HepG2 (cell line): Measurements from ENCODE around the gene PPIP5K1. TPM values are rescaled to one million over a fixed set of nuclear protein-coding genes. Genes with fewer than 3 reads are reported as not detected.
A peak's percentile ranks its signal among the peaks of the same experiment; 100 is the strongest.

Experiments used
- ATAC-seq: fragments of 200-7000 bp; cut with Tn5 transposase; 3 replicates; pipeline ENCODE4 v1.9.1; 2020; ENCODE audit warnings: mild to moderate bottlenecking, moderate library complexity
- BruUV-seq: library from RNA; stranded (reverse); fragments of 400-500 nt; replicated peaks from 2 replicates; lab custom pipeline; 2021; lab: Mats Ljungman, UMichigan
- CTCF ChIA-PET: fragments of 300-600 bp; formaldehyde crosslinking; extraction: SDS; loops from one replicate; lab custom pipeline; 2021; ENCODE audit warnings: low total read pairs, inconsistent platforms, low intra/inter-chr PET ratio; lab: Yijun Ruan, JAX
- POLR2A ChIA-PET: fragments of 350-600 bp; sonication (Branson Sonifier 250); formaldehyde crosslinking; loops from one replicate; lab custom pipeline; 2020; ENCODE audit warnings: antibody characterized with exemption, inconsistent platforms; lab: Yijun Ruan, JAX
- DNase-seq: peaks from one replicate; pipeline ENCODE4 v3.0.0-alpha.2; 2015; ENCODE audit warnings: low spot score
- FAIRE-seq: peaks from 3 replicates; lab custom pipeline; 2011; peaks lifted over from hg19 to GRCh38; lab: Jason Lieb, UNC
- H2AFZ ChIP-seq: one replicate; pipeline ENCODE4 v1.6.1; 2011; ENCODE audit warnings: low read length, inconsistent platforms
- H3K27ac ChIP-seq: fragments of 300-600 bp; 3 replicates; pipeline ENCODE4 v1.8.0; 2011; ENCODE audit warnings: mixed run types, mild to moderate bottlenecking, mixed read lengths, low read length, inconsistent platforms; ENCODE audit not compliant: insufficient read depth; ENCODE audit errors: extremely low read length
- H3K27me3 ChIP-seq, 2 experiments: fragments of 200-600 bp in 1 of 2; 2 replicates in 1 of 2; 3 replicates in 1 of 2; pipeline versions ENCODE4 v1.6.0 to v1.8.0; 2011; ENCODE audit warnings: low read length in 2 of 2, mild to moderate bottlenecking in 2 of 2, moderate library complexity in 2 of 2, inconsistent platforms in 1 of 2; ENCODE audit not compliant: insufficient read depth in 2 of 2, control insufficient read depth in 1 of 2
- H3K36me3 ChIP-seq, 2 experiments: fragments of 200-600 bp in 1 of 2; replicated peaks in 1 of 2; 2 replicates in 1 of 2; 3 replicates in 1 of 2; pipeline versions ENCODE4 v1.5.1 to v1.8.0; 2011; ENCODE audit warnings: low read length in 2 of 2, inconsistent platforms in 1 of 2; ENCODE audit not compliant: insufficient read depth in 2 of 2, control insufficient read depth in 1 of 2
- H3K4me1 ChIP-seq: 2 replicates; pipeline ENCODE4 v1.5.1; 2012; ENCODE audit warnings: low read length, inconsistent platforms; ENCODE audit not compliant: insufficient read depth
- H3K4me2 ChIP-seq: 2 replicates; pipeline ENCODE4 v1.6.0; 2011; ENCODE audit warnings: low read depth, low read length, inconsistent platforms
- H3K4me3 ChIP-seq, 3 experiments: fragments of 200-600 bp in 1 of 3; sonication (generic), shearing (Covaris generic) in 1 of 3; replicated peaks in 1 of 3; 2 replicates each; pipeline ENCODE4 v1.5.1; 2011 to 2016; ENCODE audit warnings: low read length in 3 of 3, inconsistent platforms in 2 of 3, low read depth in 2 of 3, mild to moderate bottlenecking in 2 of 3, control low read depth in 1 of 3, mixed read lengths in 1 of 3; ENCODE audit not compliant: insufficient read depth in 1 of 3
- H3K79me2 ChIP-seq: one replicate; pipeline ENCODE4 v1.6.1; 2011; ENCODE audit warnings: low read length, inconsistent platforms; ENCODE audit not compliant: insufficient read depth
- H3K9ac ChIP-seq: 2 replicates; pipeline ENCODE4 v1.6.0; 2011; ENCODE audit warnings: mild to moderate bottlenecking, low read depth, low read length, inconsistent platforms; ENCODE audit not compliant: insufficient read depth
- H3K9me3 ChIP-seq: 2 replicates; pipeline ENCODE4 v1.5.1; 2012; ENCODE audit warnings: mild to moderate bottlenecking, low read length
- H4K20me1 ChIP-seq: 2 replicates; pipeline ENCODE4 v1.6.0; 2011; ENCODE audit warnings: inconsistent platforms, mild to moderate bottlenecking, low read length, moderate library complexity; ENCODE audit not compliant: insufficient read depth
- BORCS8-MEF2B ChIP-seq: sonication (generic); formaldehyde crosslinking; IDR thresholded peaks from 2 replicates; pipeline ENCODE4 v1.8.0; 2022; ENCODE audit warnings: mild to moderate bottlenecking, missing genetic modification reagents
- CBFB ChIP-seq: sonication (generic); formaldehyde crosslinking; IDR thresholded peaks from 2 replicates; pipeline ENCODE4 v1.4.0; 2020; ENCODE audit warnings: missing genetic modification reagents
- CREB1 ChIP-seq, 2 experiments: fragments of 450-650 bp in 1 of 2; IDR thresholded peaks; 2 replicates each; pipeline ENCODE4 v1.6.1; 2016 to 2017; ENCODE audit warnings: control low read depth in 1 of 2, mild to moderate bottlenecking in 1 of 2, missing compliant biosample characterization in 1 of 2, missing genetic modification characterization in 1 of 2
- DDIT3 ChIP-seq: sonication (generic); formaldehyde crosslinking; IDR thresholded peaks from 2 replicates; pipeline ENCODE4 v1.4.0; 2020; ENCODE audit warnings: mild to moderate bottlenecking, missing genetic modification reagents
- DRAP1 ChIP-seq: IDR thresholded peaks from 2 replicates; pipeline ENCODE4 v1.6.1; 2016; ENCODE audit warnings: missing genetic modification reagents, missing compliant biosample characterization
- KLF9 ChIP-seq: IDR thresholded peaks from 2 replicates; pipeline ENCODE4 v1.6.1; 2016; ENCODE audit warnings: low read depth
- MAZ ChIP-seq, 2 experiments: sonication (generic) in 1 of 2; formaldehyde crosslinking in 1 of 2; IDR thresholded peaks; 2 replicates each; pipeline versions ENCODE4 v1.5.0 to v1.6.1; 2012 to 2020; ENCODE audit warnings: low read depth in 2 of 2, mild to moderate bottlenecking in 2 of 2, borderline replicate concordance in 1 of 2, improper control_type of control experiment in 1 of 2, low read length in 1 of 2, missing genetic modification reagents in 1 of 2, moderate library complexity in 1 of 2
- SOX13 ChIP-seq, 3 experiments: fragments of 450-650 bp in 1 of 3; sonication (generic) in 1 of 3; formaldehyde crosslinking in 1 of 3; IDR thresholded peaks in 2 of 3; conservative IDR thresholded peaks in 1 of 3; 2 replicates each; pipeline versions ENCODE4 v1.5.0 to v1.6.1; 2016 to 2020; ENCODE audit warnings: antibody characterized with exemption in 1 of 3, mild to moderate bottlenecking in 1 of 3, missing compliant biosample characterization in 1 of 3, missing genetic modification reagents in 1 of 3, moderate library complexity in 1 of 3
- ZKSCAN5 ChIP-seq: sonication (generic); formaldehyde crosslinking; IDR thresholded peaks from 2 replicates; pipeline ENCODE4 v1.5.1; 2020; ENCODE audit warnings: mild to moderate bottlenecking, missing genetic modification reagents
- ZNF350 ChIP-seq: sonication (generic); formaldehyde crosslinking; IDR thresholded peaks from 2 replicates; pipeline ENCODE4 v1.4.0; 2020; ENCODE audit warnings: mild to moderate bottlenecking, low read depth, missing genetic modification reagents, borderline replicate concordance
- ZNF558 ChIP-seq: sonication (generic); formaldehyde crosslinking; IDR thresholded peaks from 2 replicates; pipeline ENCODE4 v1.9.0; 2022; ENCODE audit warnings: mild to moderate bottlenecking, missing genetic modification reagents, borderline replicate concordance
- WGBS: methylation state at CpG from one replicate; pipeline ENCODE4 v1.1.6; 2017; ENCODE audit warnings: low lambda C conversion rate; 5-methylcytosine and 5-hydroxymethylcytosine counted together
- in situ Hi-C: cut with HindIII; loops from 2 replicates; pipeline ENCODE4 v1.10.0; 2017; ENCODE audit warnings: low pct_unique_long_range_greater_than_20kb; ENCODE audit not compliant: extremely low pct_ligation_motif_present
- intact Hi-C: fragments of 100-400 bp; cut with micrococcal nuclease; formaldehyde crosslinking; loops from one replicate; pipeline ENCODE4 v1.10.0; 2022; ENCODE audit not compliant: unreplicated experiment
- polyA plus RNA-seq, 8 experiments: library from polyadenylated mRNA; depleted of rRNA in 3 of 8; stranded (reverse) in 7 of 8; unstranded in 1 of 8; fragments of >200 nt; fragmentation: Illumina TruSeq in 4 of 8; extraction: Trizol in 4 of 8; gene quantifications; 2 replicates each; pipeline versions ENCODE4 v1.2.1 to v1.2.3, GENCODE V29; 2011 to 2016; ENCODE audit warnings: low read depth in 4 of 8, missing spikeins in 1 of 8, mixed read lengths in 1 of 8; ENCODE audit not compliant: insufficient read depth in 1 of 8
- total RNA-seq, 5 experiments: library from RNA; depleted of rRNA; stranded (reverse); fragments of >200 nt; fragmentation: Illumina TruSeq; extraction: Trizol; gene quantifications; 2 replicates each; pipeline ENCODE4 v1.2.3, GENCODE V29; 2016; ENCODE audit warnings: low read depth in 1 of 5
- TF ChIP-seq, protein P1 (sequence below): sonication (generic); formaldehyde crosslinking; IDR thresholded peaks from 2 replicates; pipeline ENCODE4 v1.4.0; 2020; ENCODE audit warnings: missing genetic modification reagents

PPIP5K1 gene
- total and polyA plus RNA-seq, 2 of the 13 experiments (the other 11 are each of a cell fraction or from before 2014, with no cell fraction given), result 9.9 to 10.9 TPM

- TF ChIP-seq, protein P1, sequence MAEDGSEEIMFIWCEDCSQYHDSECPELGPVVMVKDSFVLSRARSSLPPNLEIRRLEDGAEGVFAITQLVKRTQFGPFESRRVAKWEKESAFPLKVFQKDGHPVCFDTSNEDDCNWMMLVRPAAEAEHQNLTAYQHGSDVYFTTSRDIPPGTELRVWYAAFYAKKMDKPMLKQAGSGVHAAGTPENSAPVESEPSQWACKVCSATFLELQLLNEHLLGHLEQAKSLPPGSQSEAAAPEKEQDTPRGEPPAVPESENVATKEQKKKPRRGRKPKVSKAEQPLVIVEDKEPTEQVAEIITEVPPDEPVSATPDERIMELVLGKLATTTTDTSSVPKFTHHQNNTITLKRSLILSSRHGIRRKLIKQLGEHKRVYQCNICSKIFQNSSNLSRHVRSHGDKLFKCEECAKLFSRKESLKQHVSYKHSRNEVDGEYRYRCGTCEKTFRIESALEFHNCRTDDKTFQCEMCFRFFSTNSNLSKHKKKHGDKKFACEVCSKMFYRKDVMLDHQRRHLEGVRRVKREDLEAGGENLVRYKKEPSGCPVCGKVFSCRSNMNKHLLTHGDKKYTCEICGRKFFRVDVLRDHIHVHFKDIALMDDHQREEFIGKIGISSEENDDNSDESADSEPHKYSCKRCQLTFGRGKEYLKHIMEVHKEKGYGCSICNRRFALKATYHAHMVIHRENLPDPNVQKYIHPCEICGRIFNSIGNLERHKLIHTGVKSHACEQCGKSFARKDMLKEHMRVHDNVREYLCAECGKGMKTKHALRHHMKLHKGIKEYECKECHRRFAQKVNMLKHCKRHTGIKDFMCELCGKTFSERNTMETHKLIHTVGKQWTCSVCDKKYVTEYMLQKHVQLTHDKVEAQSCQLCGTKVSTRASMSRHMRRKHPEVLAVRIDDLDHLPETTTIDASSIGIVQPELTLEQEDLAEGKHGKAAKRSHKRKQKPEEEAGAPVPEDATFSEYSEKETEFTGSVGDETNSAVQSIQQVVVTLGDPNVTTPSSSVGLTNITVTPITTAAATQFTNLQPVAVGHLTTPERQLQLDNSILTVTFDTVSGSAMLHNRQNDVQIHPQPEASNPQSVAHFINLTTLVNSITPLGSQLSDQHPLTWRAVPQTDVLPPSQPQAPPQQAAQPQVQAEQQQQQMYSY (CRISPR knock-in tag), result peak; percentile 72; the same call in 1 of the 2 replicates
- TF ChIP-seq ZKSCAN5 (CRISPR knock-in tag), result 0 out of 2 replicates have a peak, but pooled peaks have one; percentile 29
- TF ChIP-seq MAZ (IDR thresholded peaks at IDR 0.05; ENCODE audit: borderline replicate concordance, low read depth, low read length), result peak; percentile 52; the same call in 1 of the 2 replicates
- TF ChIP-seq MAZ (CRISPR knock-in tag; IDR thresholded peaks at IDR 0.05; ENCODE audit: low read depth), result no peak
Observed at GRCh38 chr15:43511012-43511885, 78.8 kb downstream of the PPIP5K1 start (continued).

- Histone ChIP-seq H3K79me2 (no peaks in the 10 kb centered on the region), H3K4me2 (peak overlapping the region; percentile 98), H3K4me1 (peaks cover 32% of the 10 kb centered on the region), H3K27me3 (peaks cover 2 to 7% of the 10 kb centered on the region in 2 experiments; a peak in 3 of 5 replicates), H3K9me3 (no peaks in the 10 kb centered on the region), H3K4me3 (peak overlapping the region; percentile 67 to 78 (median 73)), H3K36me3 (no peaks in the 10 kb centered on the region), H3K9ac (peak overlapping the region; percentile 68), H2AFZ (peak overlapping the region; percentile 20), H3K27ac (peak overlapping the region; percentile 80), H4K20me1 (no peaks in the 10 kb centered on the region)
- in situ Hi-C loops, result loop anchor here (10.0 kb wide), 1 partner anchor 264 kb away; the partner anchor contains the start of gene ELL3
- WGBS, result under 1% methylated on average over 13 of the region's 41 CpGs
- ATAC-seq (peak; percentile 96), FAIRE-seq (peak; percentile 83), DNase-seq (peak; percentile 97)
- ChIA-PET CTCF (no interaction called here), POLR2A (interaction anchor here (1.3 to 4.0 kb wide), 5 partner anchors 9 to 236 kb away, joined by 5 to 24 read pairs (median 7); partner anchors contain the start of genes PDIA3, TP53BP1, TUBGCP4 and ZSCAN29)
- TSS peak; percentile 86 for BruUV-seq
- intact Hi-C loops, result loop anchor here (2.0 kb wide), 1 partner anchor 18 kb away; the partner anchor contains the start of gene TP53BP1
- TF ChIP-seq ZNF350, result peak; percentile 56; the same call in 1 of the 2 replicates
- TF ChIP-seq CREB1 (IDR thresholded peaks at IDR 0.05), result 0 out of 2 replicates have a peak, but pooled peaks have one; percentile 8
- no peak for TF ChIP-seq CREB1 (CRISPR knock-in tag; IDR thresholded peaks at IDR 0.05)
- no peak for TF ChIP-seq SOX13 (IDR thresholded peaks at IDR 0.05)
- 0 out of 4 replicates have a peak, but pooled peaks of 1 of the 2 experiments have one; percentile 14 for TF ChIP-seq SOX13 (CRISPR knock-in tag; conservative IDR thresholded peaks at IDR 0.05 in 1 of 2, IDR thresholded peaks at IDR 0.05 in 1 of 2)
- TF ChIP-seq BORCS8-MEF2B (CRISPR knock-in tag), result peak; percentile 60; the same call in 1 of the 2 replicates
- TF ChIP-seq ZNF558 (CRISPR knock-in tag), result 0 out of 2 replicates have a peak, but pooled peaks have one; percentile 36
- peak; percentile 93 for TF ChIP-seq KLF9 (CRISPR knock-in tag)
- TF ChIP-seq DDIT3 (CRISPR knock-in tag), result no peak
- peak; percentile 57; the same call in 1 of the 2 replicates for TF ChIP-seq CBFB
- TF ChIP-seq DRAP1 (CRISPR knock-in tag), result peak; percentile 87
Observed at GRCh38 chr15:43510200-43511011, 79.6 kb downstream of the PPIP5K1 start.
